ENCODE data around the gene CNPY1.

The CNPY1 gene

DNA sequence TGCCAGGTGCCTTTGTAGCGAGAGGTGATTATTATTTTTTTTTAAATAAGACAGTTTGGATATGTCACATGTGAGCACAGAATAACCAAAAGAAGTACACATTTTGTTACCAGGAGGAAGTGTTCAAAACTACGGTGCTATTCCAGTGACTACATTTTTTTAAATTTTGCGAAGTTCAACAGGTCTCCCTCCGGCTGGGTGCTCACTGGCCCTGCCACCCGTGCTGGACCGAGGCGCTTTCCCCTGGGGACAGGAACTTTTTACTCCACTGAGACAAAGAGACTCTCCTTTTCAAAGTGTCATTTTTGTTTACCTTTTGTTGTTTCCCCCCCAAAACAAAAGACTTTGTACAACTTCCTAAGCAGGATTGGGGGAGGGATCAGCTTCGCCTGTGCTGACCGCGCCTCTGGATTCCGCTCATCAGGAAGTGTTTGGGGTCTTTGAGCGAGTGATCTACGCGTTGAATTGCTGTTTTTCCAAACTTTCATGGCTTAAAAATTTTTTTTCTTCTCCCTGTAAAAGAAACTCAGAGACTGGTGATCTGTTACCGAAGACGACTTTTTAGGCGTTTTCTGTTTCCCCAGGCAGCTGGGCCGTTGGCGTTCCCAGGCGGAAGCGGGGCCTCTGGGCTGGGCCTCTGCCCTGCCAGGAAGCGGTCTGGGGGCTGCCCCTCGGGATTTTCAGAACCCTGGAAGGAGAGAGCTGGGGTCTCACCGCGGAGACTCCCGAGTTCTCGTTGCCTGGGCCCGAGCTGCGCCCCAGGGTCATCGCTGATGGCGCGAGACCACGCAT is 81.2 kb downstream of the CNPY1 start:
- no peak for DNase-seq

DNA sequence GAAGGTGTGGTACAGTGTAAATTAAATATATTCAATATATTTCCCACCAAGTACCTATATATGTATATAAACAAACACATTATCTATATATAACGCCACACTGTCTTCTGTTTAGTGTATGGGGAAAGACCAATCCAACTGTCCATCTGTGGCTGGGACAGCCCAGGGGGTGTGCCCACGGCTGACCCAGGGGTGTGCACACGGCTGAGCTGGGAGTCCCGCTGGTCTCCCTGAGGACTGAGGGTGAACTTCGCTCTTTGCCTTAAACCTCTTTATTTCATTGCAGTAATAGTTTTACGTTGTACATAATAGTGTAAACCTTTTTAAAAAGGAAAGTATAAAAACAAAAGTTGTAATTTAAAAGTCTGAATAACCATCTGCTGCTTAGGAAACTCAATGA is 82.2 kb downstream of the CNPY1 start:
- no peak for DNase-seq

DNA sequence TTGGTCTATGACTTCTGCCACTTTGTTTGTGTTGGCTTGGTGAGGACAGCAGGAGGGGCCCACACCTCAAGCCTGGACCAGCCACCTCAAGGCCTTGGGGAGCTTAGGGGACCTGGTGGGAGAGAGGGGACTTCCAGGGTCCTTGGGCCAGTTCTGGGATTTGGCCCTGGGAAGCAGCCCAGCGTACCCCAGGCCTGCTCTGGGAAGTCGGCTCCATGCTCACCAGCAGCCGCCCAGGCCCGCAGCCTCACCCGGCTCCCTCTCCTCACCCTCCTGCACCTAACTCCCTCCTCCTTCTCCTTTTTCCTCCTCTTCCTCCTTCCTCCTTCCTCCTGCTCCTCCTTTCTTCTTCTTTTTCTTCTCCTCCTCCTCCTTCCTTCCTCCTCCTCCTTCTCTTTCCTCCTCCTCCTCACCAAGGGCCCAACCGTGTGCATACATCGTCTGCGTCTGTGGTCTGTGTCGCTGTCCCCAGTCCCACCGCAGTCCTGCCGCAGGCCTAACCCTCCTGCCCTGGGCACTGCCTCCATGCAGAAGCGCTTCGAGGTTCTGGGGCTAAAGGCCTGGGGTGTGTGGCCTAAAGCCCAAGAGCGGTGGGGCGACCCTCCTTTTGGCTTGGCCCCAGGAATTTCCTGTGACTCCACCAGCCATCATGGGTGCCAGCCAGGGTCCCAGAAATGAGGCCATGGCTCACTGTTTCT is 83.1 kb downstream of the CNPY1 start:
- no peak for DNase-seq

DNA sequence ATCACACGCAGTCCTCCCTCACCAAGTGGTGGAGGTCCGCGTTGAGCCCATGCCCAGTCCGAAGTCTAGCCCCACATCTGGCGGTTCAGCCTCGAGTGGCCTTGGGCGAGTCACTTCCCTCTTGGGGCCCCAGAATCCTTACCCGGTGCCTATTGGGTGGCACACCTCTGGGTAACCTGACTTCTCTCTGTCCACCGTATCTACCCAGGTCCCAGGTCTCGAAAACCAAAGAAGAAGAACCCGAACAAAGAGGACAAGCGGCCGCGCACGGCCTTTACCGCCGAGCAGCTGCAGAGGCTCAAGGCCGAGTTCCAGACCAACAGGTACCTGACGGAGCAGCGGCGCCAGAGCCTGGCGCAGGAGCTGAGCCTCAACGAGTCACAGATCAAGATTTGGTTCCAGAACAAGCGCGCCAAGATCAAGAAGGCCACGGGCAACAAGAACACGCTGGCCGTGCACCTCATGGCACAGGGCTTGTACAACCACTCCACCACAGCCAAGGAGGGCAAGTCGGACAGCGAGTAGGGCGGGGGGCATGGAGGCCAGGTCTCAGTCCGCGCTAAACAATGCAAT is 84.1 kb downstream of the CNPY1 start:
- no peak for DNase-seq

DNA sequence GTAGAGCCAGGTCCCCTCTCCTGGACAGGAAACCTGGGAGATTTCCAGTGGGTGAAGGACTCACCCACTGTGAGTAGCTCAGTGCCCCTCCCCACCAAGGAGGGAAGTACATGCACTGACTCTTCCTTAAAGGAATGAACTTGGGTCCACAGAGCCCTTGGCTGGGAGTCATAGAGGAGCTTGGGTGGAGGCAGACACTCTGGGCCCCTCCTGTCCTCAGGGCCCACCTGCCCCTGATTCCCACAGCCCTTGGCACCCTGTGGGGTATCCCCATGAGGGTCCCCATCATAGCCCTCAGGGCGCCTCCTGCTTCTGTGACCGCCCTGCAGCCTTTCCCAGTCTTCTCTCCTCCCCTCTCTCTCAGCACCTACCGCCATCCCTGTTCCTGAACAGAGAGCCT is 84.7 kb downstream of the CNPY1 start:
- no peak for DNase-seq

DNA sequence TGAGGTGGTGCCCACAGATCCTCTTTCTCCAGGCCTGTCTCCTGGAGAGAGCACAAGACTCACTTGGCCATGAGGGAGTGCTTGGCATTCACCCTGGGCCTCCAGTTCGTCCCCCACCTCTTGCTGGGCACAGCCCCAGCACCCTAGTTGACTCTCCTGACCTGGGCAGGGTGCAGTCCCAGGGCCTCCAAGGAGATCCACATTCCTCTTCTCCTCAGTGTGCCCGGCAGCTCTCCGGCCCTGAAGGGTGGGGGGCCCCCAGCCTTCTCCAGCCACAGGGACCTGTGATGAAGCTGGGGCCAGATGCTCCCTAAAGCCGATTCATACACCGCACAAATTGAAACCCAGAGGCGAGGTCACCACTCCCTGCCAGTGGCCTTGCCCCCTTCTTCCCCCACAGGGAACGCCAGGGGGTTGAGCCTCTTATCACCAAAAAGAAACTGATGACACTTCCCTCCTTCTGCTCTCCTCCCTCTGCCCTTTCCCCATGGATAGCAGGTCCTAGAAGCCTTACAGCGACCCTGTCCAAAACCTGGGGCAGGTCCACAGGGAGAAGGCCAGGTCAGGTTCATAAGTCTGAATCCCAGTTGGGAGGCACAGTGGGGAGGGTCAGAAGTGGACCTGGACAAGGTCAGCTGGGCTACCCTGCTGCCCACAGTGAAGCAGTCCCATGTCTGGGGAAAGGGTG is 85.3 kb downstream of the CNPY1 start:
- no peak for DNase-seq

DNA sequence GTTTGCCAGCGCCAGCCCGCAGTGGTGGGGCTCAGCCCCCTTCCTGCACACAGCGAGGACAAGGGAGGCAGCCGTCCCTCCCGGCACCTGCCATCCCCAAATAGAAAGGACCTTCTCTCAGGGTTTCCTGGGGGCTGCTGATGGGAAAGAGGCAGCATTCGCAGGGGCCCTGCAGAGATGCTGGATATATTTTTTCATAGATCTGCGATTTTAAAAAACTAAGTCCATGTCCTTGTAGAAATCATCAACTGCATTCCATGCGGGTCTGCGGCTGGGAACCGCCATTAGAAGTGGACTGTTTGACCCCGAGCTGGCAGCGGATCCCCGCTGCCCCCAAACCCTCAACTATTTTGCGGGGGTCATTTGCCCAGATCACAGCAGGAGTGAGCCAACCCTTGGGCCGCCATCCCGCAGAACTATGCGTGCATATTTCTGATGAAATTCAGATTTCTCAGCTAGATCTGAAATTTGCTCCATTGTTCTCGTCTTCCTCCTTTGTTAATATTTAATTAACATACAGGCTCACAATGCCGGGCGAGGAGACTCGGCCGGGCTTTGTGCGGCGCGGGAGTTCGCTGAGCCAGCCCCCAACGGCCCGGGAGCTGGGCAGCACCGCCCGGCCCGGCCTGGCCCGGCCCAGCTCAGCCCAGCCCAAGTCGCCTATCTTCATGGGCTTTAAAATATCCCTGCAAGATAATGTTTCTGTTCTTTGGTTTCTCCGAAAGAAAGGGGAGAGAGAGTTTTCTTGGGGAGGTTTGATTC is 86.5 kb downstream of the CNPY1 start:
- no peak for DNase-seq

DNA sequence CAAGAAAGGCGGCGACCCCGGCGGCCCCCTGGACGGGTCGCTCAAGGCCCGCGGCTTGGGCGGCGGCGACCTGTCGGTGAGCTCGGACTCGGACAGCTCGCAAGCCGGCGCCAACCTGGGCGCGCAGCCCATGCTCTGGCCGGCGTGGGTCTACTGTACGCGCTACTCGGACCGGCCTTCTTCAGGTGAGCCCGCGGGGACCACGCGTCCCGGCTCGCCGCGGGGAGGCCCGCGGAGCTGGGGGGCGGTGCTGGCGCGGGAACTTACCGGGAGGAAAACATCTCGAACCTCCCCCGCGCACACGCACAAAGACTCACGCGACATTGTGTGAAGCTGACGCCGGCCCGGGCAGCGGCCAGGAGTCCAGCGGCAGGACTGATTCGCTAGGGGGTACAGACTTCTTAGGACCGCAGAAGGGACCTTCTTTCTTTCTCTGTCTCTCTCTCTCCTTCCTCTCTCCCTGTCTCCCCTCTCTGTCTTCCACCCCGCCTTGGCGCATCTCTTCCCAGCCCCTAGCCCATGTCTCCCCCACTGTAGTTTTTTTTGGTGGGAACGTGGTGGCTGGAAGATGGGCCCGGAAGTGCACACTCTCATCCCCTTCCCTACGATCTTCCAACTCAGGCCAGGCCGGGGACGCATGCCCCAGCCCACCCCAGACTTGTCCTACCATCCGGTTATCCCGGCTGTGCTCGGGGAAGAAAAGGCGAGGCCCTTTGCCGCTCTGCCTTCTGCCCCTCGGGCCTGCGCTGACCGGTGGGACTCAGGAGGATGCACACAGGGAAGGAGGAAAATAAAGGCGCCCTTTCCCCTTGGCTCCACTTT is 87.3 kb downstream of the CNPY1 start:
- no peak for DNase-seq

DNA sequence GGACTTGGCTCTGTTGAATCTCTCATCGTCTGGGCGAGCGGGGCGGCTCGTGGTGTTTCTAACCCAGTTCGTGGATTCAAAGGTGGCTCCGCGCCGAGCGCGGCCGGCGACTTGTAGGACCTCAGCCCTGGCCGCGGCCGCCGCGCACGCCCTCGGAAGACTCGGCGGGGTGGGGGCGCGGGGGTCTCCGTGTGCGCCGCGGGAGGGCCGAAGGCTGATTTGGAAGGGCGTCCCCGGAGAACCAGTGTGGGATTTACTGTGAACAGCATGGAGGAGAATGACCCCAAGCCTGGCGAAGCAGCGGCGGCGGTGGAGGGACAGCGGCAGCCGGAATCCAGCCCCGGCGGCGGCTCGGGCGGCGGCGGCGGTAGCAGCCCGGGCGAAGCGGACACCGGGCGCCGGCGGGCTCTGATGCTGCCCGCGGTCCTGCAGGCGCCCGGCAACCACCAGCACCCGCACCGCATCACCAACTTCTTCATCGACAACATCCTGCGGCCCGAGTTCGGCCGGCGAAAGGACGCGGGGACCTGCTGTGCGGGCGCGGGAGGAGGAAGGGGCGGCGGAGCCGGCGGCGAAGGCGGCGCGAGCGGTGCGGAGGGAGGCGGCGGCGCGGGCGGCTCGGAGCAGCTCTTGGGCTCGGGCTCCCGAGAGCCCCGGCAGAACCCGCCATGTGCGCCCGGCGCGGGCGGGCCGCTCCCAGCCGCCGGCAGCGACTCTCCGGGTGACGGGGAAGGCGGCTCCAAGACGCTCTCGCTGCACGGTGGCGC is 88.1 kb downstream of the CNPY1 start, which contains the start of gene EN2:
Gene EN2, plus strand, starts transcription at position 19 of the 767 bp plus-strand sequence. Its CDS starts 249 bp downstream, at position 268.
- DNase-seq, result no peak

DNA sequence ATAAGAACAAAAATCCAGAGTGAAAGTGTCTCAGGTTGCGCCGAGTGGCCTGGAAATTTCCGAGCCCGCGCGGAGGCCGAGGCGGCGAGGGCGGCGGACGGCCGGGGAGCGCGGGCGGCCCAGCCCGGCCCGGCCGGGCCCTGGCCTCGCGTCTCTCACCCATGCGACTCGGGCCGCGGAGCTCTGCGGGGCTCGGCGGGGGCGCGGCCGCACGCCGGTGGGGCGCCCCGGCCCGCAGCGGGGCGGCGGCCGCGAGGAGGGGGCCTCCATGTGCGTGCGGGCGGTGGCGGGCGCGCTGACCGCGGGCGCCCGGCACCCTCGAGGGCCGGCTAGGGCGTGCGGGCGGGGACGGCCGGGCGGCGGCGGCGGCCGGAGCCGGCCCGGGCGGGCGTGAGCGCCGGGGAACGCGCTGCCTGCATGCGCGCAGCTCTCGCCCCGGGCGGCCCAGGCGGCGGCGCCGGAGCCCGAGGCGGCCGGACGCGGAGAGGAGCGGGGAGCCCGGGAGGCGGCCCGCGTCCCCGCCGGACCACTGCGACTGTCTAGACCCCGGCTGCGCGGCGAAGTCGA is 88.7 kb downstream of the CNPY1 start:
- no peak for DNase-seq

DNA sequence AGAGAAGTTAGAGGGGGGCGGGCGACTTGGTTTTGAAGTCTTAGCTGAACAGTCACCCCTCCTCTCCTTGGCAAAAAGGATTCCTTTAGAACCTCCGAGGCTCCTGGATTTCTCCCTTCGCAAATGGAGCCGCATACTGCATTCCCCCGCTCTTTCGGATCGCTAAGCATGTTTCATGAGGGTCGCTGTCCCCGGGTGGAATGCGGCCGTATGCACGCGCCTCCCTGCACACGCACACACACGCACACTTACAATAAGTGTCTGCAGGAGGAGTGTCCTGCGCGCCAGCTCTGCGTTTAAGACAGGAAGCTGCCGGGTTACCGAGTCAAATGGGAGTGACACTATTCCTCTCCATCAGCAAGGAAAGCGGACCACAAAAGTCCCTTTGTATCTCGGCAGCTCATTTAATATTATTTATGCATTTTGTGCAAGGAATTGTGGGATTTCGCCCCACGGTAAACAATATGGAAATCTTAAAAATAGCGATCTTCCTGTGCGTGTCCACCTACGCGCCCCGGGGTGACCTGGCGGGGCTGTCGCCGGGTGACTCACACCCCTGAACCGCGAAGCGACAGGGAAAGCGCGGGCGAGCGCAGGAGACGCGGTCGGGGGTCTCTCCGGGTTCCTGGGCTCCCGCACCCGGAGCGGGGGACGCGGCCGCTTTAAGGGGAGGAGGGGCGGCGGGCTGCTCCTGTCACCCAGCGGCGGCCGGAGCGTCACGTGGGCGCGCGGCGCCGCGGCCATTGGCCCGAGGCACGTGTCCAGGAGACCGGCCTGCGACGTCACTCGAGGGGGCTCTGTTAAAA is 89.4 kb downstream of the CNPY1 start:
- peak in 1 of 2 experiments; percentile 34 for DNase-seq

DNA sequence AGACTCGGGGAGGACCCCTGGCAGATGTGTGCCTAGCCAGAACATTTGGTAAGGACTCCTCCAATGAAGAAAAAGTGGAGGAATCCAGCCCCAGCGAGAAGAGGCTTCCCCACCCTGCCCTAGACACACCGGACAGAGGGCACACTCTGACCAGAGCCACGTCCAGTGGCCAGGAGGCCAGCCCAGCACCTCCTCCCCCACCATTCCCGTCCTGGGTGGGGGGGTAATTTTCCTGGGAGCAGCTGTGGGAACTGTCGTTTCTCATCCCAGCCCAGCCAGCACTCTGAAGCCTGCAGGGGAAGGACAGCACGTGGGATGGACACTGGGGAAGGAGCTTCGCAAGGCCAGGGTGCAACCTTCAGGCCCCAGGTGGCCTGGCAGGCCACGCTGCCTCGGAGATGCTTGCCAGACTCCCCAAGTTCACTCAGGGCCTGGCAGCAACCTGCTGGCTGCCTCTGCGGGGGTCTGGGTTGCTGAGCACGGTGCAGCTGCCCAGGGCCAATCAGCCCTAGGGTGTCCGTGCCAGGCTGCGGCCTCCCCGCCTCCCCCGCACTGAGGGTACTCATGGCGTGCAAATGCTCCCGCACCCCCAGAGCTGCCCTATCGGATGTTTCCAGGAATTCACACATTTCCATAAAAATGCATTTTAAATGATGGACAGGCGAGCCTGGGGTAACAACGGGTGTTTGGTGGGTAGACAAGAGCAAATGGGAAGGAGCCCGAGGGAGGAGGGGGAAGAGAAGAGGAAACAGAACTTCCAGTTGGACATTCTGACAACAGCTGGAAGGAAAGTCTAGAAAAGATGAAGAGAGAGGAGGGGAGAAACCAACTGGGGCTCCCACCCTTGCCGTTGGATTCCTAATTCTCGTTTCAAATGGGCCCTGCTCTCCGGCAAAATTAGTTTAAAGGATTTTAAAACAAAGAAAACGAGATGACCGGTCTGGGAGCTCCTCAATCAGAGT is 90.3 kb downstream of the CNPY1 start:
- DNase-seq, result no peak

DNA sequence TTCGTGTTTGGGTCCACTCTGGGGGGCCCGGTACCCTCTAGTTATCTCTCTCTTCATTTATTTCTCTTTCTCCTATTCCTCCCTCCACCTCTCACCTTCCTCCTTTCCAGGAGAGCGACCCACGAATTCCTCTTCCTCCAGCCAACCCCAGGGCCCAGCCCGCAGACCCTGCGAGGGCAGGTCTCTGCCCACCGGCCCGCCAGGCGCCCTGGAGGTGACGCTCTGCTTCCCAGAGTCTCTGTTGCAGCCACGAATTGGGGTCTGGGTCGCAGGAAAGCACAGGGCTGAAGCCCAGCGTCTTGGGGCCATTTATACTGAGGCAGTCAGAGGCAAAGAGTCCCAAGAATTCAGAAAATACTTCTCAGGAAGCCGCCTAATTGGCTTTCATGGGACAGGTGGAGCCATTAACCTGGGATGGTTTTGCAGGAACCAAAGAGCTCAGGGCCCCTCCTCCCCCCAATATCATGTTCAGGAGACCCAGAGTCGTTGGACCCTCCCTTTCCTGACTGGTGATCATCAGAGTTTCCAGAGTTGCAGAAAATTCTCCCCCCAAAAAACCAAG is 91.1 kb downstream of the CNPY1 start:
- DNase-seq, result no peak

DNA sequence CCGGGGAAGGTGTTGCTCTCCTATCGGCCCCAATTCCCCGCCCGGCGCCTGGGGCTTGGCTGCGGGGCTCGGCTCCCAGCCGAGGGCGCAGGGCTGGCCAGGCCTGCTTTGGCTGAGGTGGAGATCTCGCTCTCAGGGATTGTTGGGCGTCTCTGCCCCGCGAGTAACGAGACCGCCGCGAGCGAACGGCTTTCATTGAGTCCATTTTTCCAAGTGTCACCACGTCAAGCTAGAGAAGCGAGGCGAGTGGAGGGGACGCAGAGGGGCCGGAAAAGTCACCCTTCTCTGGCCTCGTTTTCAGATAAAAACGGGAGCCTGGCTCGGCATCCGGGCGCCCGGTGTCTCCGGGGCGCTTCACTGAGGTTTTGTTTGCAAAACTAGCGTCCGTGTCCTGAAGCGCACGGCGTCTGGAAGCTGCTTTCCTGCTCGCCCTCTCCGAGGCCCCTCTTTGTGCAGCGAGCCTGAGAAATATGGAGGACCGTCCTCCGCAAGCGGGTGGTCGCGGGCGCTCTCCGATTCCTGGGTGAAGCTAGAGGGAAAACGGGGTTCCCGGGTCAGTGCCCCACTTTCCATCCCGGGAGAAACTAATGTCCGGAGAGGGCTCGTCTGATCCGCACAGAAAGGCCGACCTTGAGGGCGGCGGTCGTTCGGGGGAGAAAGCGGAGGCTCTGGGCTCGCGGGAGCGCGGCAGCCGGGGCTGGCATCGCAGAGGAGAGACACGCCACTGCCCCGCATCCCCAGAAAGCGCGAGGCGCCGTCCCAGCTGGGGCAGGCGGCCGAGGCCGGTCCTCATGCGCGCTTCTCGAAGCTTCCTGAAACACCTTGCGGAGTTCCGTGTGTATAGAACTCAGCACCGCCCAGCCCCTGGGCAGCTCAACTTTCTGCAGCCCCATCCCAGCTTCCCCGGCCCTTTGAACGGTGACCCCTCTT is 91.9 kb downstream of the CNPY1 start:
- no peak for DNase-seq

DNA sequence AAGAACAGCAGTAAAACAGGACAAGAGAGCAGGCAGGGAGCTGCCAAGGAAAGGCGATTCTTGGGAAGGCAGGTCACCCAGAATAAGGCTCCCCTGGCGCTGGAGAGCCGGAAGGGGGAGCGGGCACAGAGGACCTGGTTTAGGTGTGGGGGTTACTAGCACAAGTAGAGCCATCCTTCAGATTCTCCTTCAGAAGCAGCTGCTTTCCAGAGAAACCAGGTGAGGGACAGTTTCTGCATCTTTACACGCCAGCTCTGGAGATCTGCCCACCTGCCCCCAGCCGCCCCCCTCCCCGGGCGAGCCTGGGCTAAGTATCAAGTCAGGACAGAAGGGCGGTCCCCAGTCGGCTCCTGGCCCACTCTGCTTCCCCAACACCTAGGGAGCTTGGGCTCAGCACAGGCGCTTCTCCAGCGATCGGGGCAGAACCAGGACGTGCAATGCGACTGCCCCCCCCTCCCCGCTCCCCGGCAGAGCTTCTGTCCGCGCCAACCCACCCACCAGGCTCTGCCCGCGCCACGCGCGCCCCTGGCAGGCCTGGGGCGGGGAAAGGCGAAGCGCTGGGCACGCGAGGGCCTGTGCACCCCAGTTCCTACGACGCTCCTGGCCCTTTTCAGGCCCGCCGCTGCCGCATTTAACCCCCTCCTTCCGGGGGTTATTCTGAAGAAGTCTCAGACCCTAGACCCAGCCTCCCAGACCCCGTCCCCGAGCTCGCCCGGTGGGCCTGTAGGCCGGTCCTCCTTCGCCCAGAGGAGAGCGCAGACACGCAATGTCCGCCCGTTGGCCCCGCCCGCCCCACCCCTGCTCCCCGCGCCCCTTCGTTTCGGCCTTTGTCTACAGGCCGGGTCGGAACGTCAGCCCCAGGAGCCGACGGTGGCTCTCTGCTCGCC is 92.8 kb downstream of the CNPY1 start:
- DNase-seq, result no peak
